Measurements from ENCODE around the gene RAB9A. TPM values are rescaled to one million over a fixed set of nuclear protein-coding genes. Genes with fewer than 3 reads are reported as not detected.

Gene RAB9A
- total and polyA plus RNA-seq, 10 of the 15 experiments (the other 5 are each of a cell fraction or from before 2014, with no cell fraction given): 42.1 to 142 (median 49.9) TPM

GRCh38 chrX:13684361-13684760 lies 4.6 kb upstream of the RAB9A start:
- WGBS (ENCODE audit: insufficient coverage, insufficient replicate concordance, low lambda C conversion rate, missing lambda C conversion rate): 77% methylated on average over 4 of the region's 4 CpGs

More at GRCh38 chrX:13684361-13684760, 4.6 kb upstream of the RAB9A start:
- Histone ChIP-seq H3K9ac (ENCODE audit: control insufficient read depth, insufficient read depth, low read length) (no peak overlapping the region), H3K4me1 (ENCODE audit: control insufficient read depth, insufficient read depth, low read length) (peaks cover 7% of the 10 kb centered on the region; the same call in 1 of the 2 replicates), H3K36me3 (ENCODE audit: control insufficient read depth in 2 of 2, insufficient read depth in 2 of 2, low read length in 1 of 2) (no peaks in the 10 kb centered on the region), H3K79me2 (ENCODE audit: control insufficient read depth, insufficient read depth, low read length) (peaks cover 9% of the 10 kb centered on the region), H3K4me3 (no peak overlapping the region), H3K27ac (ENCODE audit: control insufficient read depth, insufficient read depth) (no peak overlapping the region), H3K27me3 (replicated peaks in 1 of 2; ENCODE audit: control insufficient read depth in 2 of 2, insufficient read depth in 2 of 2, low read length in 1 of 2) (no peaks in the 10 kb centered on the region), H3K9me3 (replicated peaks; ENCODE audit: control insufficient read depth, insufficient read depth, low read length) (no peaks in the 10 kb centered on the region; the same call in 2 of the 3 replicates), H2AFZ (ENCODE audit: control insufficient read depth, low read depth, low read length) (no peak overlapping the region), H4K20me1 (ENCODE audit: control insufficient read depth, insufficient read depth) (no peaks in the 10 kb centered on the region), H3K4me2 (ENCODE audit: control insufficient read depth, insufficient read depth) (no peak overlapping the region)
- in situ Hi-C loops (cut with MboI): no loop called here
- ATAC-seq (no peak), FAIRE-seq (no peak), DNase-seq (ENCODE audit: low read depth, low spot score) (no peak)
- POLR2A ChIA-PET: interaction anchor here (0.8 to 5.1 kb wide), 5 partner anchors 11 to 22 kb away, joined by 3 to 45 read pairs (median 5); no protein-coding TSS in a partner anchor
- no TSS peak for BruUV-seq (replicated peaks)
- intact Hi-C loops (cut with micrococcal nuclease; ENCODE audit: unreplicated experiment): no loop called here
- SMC1A ChIA-PET (ENCODE audit: uncharacterized antibody, unreplicated experiment): interaction anchor here (0.6 to 6.4 kb wide), 9 partner anchors 9 to 209 kb away, joined by 3 to 79 read pairs (median 5); no protein-coding TSS in a partner anchor
- CTCF ChIA-PET: interaction anchor here (0.8 to 1.9 kb wide), 3 partner anchors 10 to 22 kb away, joined by 4 to 6 read pairs (median 5); no protein-coding TSS in a partner anchor
- RAD21 ChIA-PET (ENCODE audit: unreplicated experiment): interaction anchor here (0.8 to 5.9 kb wide), 8 partner anchors 8 to 50 kb away, joined by 3 to 42 read pairs (median 4); partner anchors contain the start of genes OFD1 and TRAPPC2
- TF ChIP-seq YY1 (IDR thresholded peaks at IDR 0.05; ENCODE audit: low read depth, low read length) (no peak), ZNF384 (IDR thresholded peaks at IDR 0.05; ENCODE audit: borderline replicate concordance, low read depth, low read length) (no peak), E2F4 (IDR thresholded peaks at IDR 0.05; ENCODE audit: low read depth, low read length) (no peak), NBN (IDR thresholded peaks at IDR 0.05) (no peak), EGR1 (IDR thresholded peaks at IDR 0.05; ENCODE audit: borderline replicate concordance in 1 of 2, low read depth in 2 of 2, low read length in 2 of 2) (no peak), CHD4 (IDR thresholded peaks at IDR 0.05) (no peak), FOXM1 (IDR thresholded peaks at IDR 0.05; ENCODE audit: low read depth, low read length) (no peak), BACH1 (IDR thresholded peaks at IDR 0.05; ENCODE audit: borderline replicate concordance) (no peak), SKIL (IDR thresholded peaks at IDR 0.05; ENCODE audit: low read depth, poor library complexity, severe bottlenecking) (no peak), JUNB (IDR thresholded peaks at IDR 0.05) (no peak), BHLHE40 (IDR thresholded peaks at IDR 0.05; ENCODE audit: borderline replicate concordance in 1 of 2, low read depth in 2 of 2, low read length in 1 of 2) (no peak), POU2F2 (IDR thresholded peaks at IDR 0.05; ENCODE audit: borderline replicate concordance, low read depth, low read length) (no peak), SREBF1 (IDR thresholded peaks at IDR 0.05; ENCODE audit: low read length) (no peak), CEBPB (IDR thresholded peaks at IDR 0.05; ENCODE audit: borderline replicate concordance in 1 of 2, low read depth in 2 of 2, low read length in 2 of 2) (no peak), TCF12 (IDR thresholded peaks at IDR 0.05; ENCODE audit: low read depth, low read length) (no peak), RBBP5 (conservative IDR thresholded peaks at IDR 0.05) (no peak), FOS (IDR thresholded peaks at IDR 0.05; ENCODE audit: borderline replicate concordance, extremely low read depth, insufficient read length) (no peak), GATAD2B (conservative IDR thresholded peaks at IDR 0.05; ENCODE audit: low read depth) (no peak)
